H1 (cell line): ENCODE data around the gene AGPAT2. TPM values are rescaled to one million over a fixed set of nuclear protein-coding genes. Genes with fewer than 3 reads are reported as not detected.
A peak's percentile ranks its signal among the peaks of the same experiment; 100 is the strongest.

Experiments
- ASH2L ChIP-seq: fragments of 200-600, 300-600 bp; sonication (generic); IDR thresholded peaks from one replicate; pipeline ENCODE4 v1.7.1; 2017; ENCODE audit warnings: low read length
- CBX8 ChIP-seq: fragments of 300-800, 300-1000 bp; sonication (generic); IDR thresholded peaks from 2 replicates; pipeline ENCODE4 v1.7.1; 2016; ENCODE audit warnings: low read depth, low read length, borderline replicate concordance
- CEBPB ChIP-seq: IDR thresholded peaks from 2 replicates; pipeline ENCODE4 v1.6.1; 2012; ENCODE audit warnings: low read depth, low read length
- CHD2 ChIP-seq: IDR thresholded peaks from 2 replicates; pipeline ENCODE4 v1.6.1; 2012; ENCODE audit warnings: low read length, improper control_type of control experiment
- CREB1 ChIP-seq: IDR thresholded peaks from 2 replicates; pipeline ENCODE4 v1.6.1; 2012; ENCODE audit warnings: inconsistent platforms
- CTBP2 ChIP-seq: IDR thresholded peaks from 2 replicates; pipeline ENCODE4 v1.7.0; 2011; ENCODE audit warnings: borderline replicate concordance, mild to moderate bottlenecking, moderate library complexity, mixed read lengths, low read length; ENCODE audit not compliant: insufficient read depth, insufficient read length
- EP300 ChIP-seq, 2 experiments: IDR thresholded peaks; 1 replicate in 1 of 2; 2 replicates in 1 of 2; pipeline ENCODE4 v1.6.1; 2011 to 2012; ENCODE audit warnings: low read depth in 2 of 2, low read length in 2 of 2, mild to moderate bottlenecking in 2 of 2, borderline replicate concordance in 1 of 2, inconsistent platforms in 1 of 2, moderate library complexity in 1 of 2
- FOSL1 ChIP-seq: IDR thresholded peaks from 2 replicates; pipeline ENCODE4 v1.6.1; 2011; ENCODE audit warnings: mild to moderate bottlenecking, low read depth, low read length, moderate library complexity; ENCODE audit not compliant: insufficient read depth
- GABPA ChIP-seq: IDR thresholded peaks from 2 replicates; pipeline ENCODE4 v1.6.1; 2011; ENCODE audit warnings: mild to moderate bottlenecking, low read length, moderate library complexity, borderline replicate concordance; ENCODE audit not compliant: insufficient read depth
- KDM4A ChIP-seq: IDR thresholded peaks from one replicate; pipeline ENCODE4 v1.7.1; 2012; ENCODE audit warnings: low read depth, mild to moderate bottlenecking, moderate library complexity, low read length, inconsistent platforms; ENCODE audit not compliant: severe bottlenecking
- POU5F1 ChIP-seq: IDR thresholded peaks from 2 replicates; pipeline ENCODE4 v1.6.1; 2011; ENCODE audit warnings: low read depth, mild to moderate bottlenecking, low read length, moderate library complexity
- SIRT6 ChIP-seq: IDR thresholded peaks from one replicate; pipeline ENCODE4 v1.7.1; 2012; ENCODE audit warnings: low read length, inconsistent platforms
- SRF ChIP-seq: IDR thresholded peaks from 2 replicates; pipeline ENCODE4 v1.6.1; 2011; ENCODE audit warnings: mild to moderate bottlenecking, low read depth, low read length, moderate library complexity
- TAF1 ChIP-seq: IDR thresholded peaks from 2 replicates; pipeline ENCODE4 v1.6.1; 2011; ENCODE audit warnings: mild to moderate bottlenecking, low read depth, low read length
- TEAD4 ChIP-seq: IDR thresholded peaks from 2 replicates; pipeline ENCODE4 v1.6.1; 2012; ENCODE audit warnings: low read depth, low read length, inconsistent platforms, mixed read lengths
- polyA plus RNA-seq, 7 experiments: library from polyadenylated mRNA; depleted of rRNA in 3 of 7; stranded (reverse) in 5 of 7; unstranded in 2 of 7; fragments of >200 nt in 5 of 7; fragments of 200-250 nt in 2 of 7; gene quantifications; 1 replicate in 5 of 7; 2 replicates in 1 of 7; 4 replicates in 1 of 7; pipeline versions ENCODE4 v1.2.1 to v1.2.3, GENCODE V29; 2011 to 2013; ENCODE audit warnings: missing spikeins in 2 of 7, mixed read lengths in 2 of 7
- total RNA-seq: library from RNA; stranded (reverse); fragmentation: NEBNext Ultra II Directional; extraction: Animal tissue kit (Norgen Biotek cat#: 25700); gene quantifications from 2 replicates; pipeline ENCODE4 v1.2.1, GENCODE V29; 2021
- TF ChIP-seq, protein P1 (sequence below), 3 experiments: IDR thresholded peaks; 1 replicate in 2 of 3; 2 replicates in 1 of 3; pipeline versions ENCODE4 v1.5.1 to v1.6.1; 2011; ENCODE audit warnings: low read length in 3 of 3, mild to moderate bottlenecking in 3 of 3, inconsistent platforms in 2 of 3, low read depth in 1 of 3, moderate library complexity in 1 of 3; ENCODE audit not compliant: insufficient read depth in 1 of 3; ENCODE audit errors: control extremely low read depth in 1 of 3
- TF ChIP-seq, protein P2 (sequence below): IDR thresholded peaks from 2 replicates; pipeline ENCODE4 v1.6.1; 2012; ENCODE audit warnings: low read length, inconsistent platforms
- TF ChIP-seq, protein P3 (sequence below): IDR thresholded peaks from 2 replicates; pipeline ENCODE4 v1.6.1; 2012; ENCODE audit warnings: inconsistent platforms
- TF ChIP-seq, protein P4 (sequence below): IDR thresholded peaks from 2 replicates; pipeline ENCODE4 v1.6.1; 2012; ENCODE audit warnings: inconsistent platforms

The AGPAT2 gene
- total and polyA plus RNA-seq, 2 of the 8 experiments (the other 6 are each of a cell fraction or from before 2014, with no cell fraction given), result 31.6 to 37.6 TPM

DNA sequence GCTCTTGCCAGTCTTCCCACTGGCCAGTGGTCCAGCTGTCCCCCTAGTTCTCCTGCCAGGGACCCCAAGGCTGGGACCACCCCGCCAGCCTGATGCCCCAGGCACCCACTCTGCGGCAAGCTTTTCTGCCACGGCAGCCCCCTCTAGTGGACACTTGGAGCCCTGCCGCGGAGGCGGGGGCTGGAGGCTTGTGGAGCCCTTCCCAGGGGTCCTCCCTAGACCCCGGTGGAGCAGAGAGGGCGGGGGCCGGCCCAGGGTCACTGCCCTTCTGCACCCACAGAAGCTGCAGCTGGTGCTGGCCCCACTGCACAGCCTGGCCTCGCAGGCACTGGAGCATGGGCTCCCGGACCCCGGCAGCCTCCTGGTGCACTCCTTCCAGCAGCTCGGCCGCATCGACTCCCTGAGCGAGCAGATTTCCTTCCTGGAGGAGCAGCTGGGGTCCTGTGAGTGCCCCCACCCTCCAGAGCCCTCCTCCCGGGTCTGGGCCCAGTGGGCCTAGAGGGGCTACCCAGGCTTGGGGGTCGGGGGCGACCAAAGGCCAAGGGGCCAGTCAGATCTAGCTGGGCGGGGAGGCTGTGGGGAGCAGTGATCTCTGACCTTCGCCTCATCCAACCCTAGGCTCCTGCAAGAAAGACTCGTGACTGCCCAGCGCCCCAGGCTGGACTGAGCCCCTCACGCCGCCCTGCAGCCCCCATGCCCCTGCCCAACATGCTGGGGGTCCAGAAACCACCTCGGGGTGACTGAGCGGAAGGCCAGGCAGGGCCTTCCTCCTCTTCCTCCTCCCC is 15.4 kb downstream of the AGPAT2 start (continued):
- TF ChIP-seq, protein P1, sequence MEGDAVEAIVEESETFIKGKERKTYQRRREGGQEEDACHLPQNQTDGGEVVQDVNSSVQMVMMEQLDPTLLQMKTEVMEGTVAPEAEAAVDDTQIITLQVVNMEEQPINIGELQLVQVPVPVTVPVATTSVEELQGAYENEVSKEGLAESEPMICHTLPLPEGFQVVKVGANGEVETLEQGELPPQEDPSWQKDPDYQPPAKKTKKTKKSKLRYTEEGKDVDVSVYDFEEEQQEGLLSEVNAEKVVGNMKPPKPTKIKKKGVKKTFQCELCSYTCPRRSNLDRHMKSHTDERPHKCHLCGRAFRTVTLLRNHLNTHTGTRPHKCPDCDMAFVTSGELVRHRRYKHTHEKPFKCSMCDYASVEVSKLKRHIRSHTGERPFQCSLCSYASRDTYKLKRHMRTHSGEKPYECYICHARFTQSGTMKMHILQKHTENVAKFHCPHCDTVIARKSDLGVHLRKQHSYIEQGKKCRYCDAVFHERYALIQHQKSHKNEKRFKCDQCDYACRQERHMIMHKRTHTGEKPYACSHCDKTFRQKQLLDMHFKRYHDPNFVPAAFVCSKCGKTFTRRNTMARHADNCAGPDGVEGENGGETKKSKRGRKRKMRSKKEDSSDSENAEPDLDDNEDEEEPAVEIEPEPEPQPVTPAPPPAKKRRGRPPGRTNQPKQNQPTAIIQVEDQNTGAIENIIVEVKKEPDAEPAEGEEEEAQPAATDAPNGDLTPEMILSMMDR (IDR thresholded peaks at IDR 0.05; ENCODE audit: control extremely low read depth in 1 of 3, insufficient read depth in 1 of 3, low read depth in 1 of 3, low read length in 3 of 3), result peak in 2 of 3 experiments; percentile 76 to 84; a peak in 3 of 4 replicates
- TF ChIP-seq, protein P2, sequence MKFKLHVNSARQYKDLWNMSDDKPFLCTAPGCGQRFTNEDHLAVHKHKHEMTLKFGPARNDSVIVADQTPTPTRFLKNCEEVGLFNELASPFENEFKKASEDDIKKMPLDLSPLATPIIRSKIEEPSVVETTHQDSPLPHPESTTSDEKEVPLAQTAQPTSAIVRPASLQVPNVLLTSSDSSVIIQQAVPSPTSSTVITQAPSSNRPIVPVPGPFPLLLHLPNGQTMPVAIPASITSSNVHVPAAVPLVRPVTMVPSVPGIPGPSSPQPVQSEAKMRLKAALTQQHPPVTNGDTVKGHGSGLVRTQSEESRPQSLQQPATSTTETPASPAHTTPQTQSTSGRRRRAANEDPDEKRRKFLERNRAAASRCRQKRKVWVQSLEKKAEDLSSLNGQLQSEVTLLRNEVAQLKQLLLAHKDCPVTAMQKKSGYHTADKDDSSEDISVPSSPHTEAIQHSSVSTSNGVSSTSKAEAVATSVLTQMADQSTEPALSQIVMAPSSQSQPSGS, result no peak
- TF ChIP-seq TAF1 (no peak), KDM4A (no peak), CBX8 (no peak), POU5F1 (no peak), CHD2 (no peak), CEBPB (no peak), GABPA (peak; percentile 62; the same call in 1 of the 2 replicates), SIRT6 (no peak), SRF (no peak), CREB1 (no peak), CTBP2 (no peak), TEAD4 (no peak), FOSL1 (no peak), EP300 (IDR thresholded peaks at IDR 0.05; ENCODE audit: borderline replicate concordance in 1 of 2, low read depth in 2 of 2, low read length in 2 of 2) (no peak), ASH2L (no peak)
- TF ChIP-seq, protein P3, sequence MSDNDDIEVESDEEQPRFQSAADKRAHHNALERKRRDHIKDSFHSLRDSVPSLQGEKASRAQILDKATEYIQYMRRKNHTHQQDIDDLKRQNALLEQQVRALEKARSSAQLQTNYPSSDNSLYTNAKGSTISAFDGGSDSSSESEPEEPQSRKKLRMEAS, result no peak
- TF ChIP-seq, protein P4, sequence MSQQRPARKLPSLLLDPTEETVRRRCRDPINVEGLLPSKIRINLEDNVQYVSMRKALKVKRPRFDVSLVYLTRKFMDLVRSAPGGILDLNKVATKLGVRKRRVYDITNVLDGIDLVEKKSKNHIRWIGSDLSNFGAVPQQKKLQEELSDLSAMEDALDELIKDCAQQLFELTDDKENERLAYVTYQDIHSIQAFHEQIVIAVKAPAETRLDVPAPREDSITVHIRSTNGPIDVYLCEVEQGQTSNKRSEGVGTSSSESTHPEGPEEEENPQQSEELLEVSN, result no peak
